NCI-H1694 (cell line): Measurements from ENCODE around the gene TPRKB.
"Not testable (repeated sequence)": the region's sequence is repeated elsewhere in the genome, so short reads cannot be mapped to it uniquely, and the experiment has no call there.

ENCODE experiments used
- DNase-seq: peaks from one replicate; lab custom pipeline; 2025; lab: John Stamatoyannopoulos, UW

The TPRKB gene

GRCh38 chr2:73739101-73739500 is 2.0 kb upstream of the TPRKB start:
- DNase-seq, result no peak

GRCh38 chr2:73736378-73736777 is 767 bp downstream of the TPRKB start:
- no peak for DNase-seq

- DNase-seq, result no peak
Observed at GRCh38 chr2:73730810-73731209, 6.3 kb downstream of the TPRKB start.

- DNase-seq, result no peak
Observed at GRCh38 chr2:73728711-73729110, 8.4 kb downstream of the TPRKB start.

DNA sequence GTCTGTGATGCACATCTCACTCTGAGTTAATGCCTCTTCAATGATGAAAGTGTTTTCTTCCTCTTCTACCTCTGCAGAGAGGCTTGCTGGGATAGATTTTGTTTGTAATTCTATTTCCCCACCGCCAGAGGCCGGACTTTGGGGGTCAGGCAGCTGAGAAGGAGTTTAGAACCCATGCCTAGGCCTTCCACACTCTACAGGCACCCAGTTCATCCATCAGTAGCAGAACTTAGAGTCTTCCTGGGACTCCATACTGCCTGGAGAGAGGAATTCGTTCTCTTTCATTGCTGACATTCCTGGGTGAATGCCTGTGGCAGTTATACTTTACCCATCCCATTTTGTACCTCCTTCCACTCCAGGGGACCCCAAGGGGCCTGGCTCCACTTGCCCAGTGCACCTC is 9.1 kb downstream of the TPRKB start:
- DNase-seq, result no peak

DNA sequence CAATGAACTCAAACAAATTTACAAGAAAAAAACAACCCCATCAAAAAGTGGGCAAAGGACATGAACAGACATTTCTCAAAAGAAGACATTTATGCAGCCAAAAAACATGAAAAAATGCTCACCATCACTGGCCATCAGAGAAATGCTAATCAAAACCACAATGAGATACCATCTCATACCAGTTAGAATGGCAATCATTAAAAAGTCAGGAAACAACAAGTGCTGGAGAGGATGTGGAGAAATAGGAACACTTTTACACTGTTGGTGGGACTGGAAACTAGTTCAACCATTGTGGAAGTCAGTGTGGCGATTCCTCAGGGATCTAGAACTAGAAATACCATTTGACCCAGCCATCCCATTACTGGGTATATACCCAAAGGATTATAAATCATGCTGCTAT is 10.5 kb downstream of the TPRKB start:
- not testable (repeated sequence) for DNase-seq

- DNase-seq, result no peak
Observed at GRCh38 chr2:73718851-73719621, 18.1 kb downstream of the TPRKB start.

- no peak for DNase-seq
Observed at GRCh38 chr2:73718421-73718820, 18.7 kb downstream of the TPRKB start.

GRCh38 chr2:73717695-73718094 is 19.4 kb downstream of the TPRKB start:
- DNase-seq, result not testable (repeated sequence)

GRCh38 chr2:73717251-73717606 is 19.9 kb downstream of the TPRKB start:
- DNase-seq, result no peak

DNA sequence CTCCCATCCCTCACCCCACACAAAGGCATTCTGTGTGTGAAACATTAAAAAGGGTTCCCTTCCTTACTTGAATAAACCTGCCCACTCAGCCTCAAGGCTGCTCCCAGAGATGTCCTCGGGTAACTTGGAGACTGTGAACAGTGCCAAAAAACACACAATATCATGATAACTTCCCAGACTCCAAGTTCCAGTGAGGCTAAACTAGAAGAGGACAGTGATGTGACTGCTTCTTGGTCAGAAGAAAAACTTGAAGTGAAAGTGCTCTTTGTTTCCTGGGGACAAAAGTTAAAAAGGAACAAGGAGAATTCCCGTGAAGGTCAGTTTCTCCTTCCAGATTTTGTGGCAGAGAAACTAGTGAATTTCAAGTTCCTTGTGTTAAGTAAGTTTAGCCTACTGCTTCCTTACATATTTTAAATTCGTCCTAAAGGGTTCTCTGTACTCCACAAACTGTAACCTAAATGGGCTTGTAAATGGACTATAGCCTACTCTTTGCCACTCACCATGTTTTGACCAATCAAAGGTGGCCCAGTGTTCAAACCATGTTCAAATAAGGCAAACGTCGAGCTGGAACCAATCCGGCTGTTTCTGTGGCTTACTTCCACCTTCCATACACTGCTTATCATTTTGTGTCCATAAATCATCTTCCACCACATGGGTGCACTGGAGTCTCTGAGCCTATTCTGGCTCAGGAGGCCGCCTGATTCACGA is 20.4 kb downstream of the TPRKB start:
- DNase-seq, result no peak

DNA sequence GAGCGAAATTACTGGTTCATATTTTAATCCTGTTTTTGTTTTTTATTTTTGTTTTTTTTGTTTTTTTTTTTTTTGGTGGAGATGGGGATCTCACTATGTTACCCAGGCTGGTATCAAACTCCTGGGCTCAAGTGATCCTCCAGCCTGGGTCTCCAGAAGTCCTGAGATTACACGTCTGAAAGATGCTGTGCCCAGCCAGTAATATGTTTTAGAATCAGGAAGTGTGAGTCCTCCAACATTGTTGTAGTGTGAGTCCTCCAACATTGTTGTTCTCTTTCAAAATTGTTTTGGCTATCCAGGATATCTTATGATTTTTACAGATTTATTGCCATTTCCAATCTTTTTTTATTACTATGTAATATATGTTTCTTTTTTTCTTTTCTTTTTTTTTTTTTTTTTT is 23.1 kb downstream of the TPRKB start:
- no peak for DNase-seq

DNA sequence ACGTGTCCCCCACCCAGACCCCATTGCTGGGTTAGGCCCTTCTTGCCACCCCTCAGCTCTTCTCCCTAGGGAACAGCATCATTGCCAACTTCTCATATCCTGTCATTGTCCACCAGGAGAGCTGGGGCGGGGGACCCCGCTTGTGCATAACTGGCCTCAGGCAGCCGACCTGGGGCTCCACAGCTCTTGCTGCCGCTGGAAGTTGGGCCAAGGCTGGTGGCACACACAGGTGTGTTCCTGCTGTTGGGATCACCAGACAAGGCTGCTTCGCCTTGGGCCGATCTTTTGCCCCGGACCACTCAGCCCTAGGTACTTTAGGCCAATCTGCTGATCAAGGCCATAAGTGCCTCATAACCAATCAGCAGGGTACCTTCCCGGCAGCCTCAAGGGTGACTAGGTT is 28.6 kb downstream of the TPRKB start:
- DNase-seq, result no peak

GRCh38 chr2:73707636-73708035 is 29.5 kb downstream of the TPRKB start:
- DNase-seq, result no peak

GRCh38 chr2:73707058-73707457 is 30.1 kb downstream of the TPRKB start:
- DNase-seq, result no peak

GRCh38 chr2:73705091-73705490 is 32.1 kb downstream of the TPRKB start:
- DNase-seq, result no peak

- DNase-seq, result no peak
Observed at GRCh38 chr2:73704285-73704684, 32.9 kb downstream of the TPRKB start.

DNA sequence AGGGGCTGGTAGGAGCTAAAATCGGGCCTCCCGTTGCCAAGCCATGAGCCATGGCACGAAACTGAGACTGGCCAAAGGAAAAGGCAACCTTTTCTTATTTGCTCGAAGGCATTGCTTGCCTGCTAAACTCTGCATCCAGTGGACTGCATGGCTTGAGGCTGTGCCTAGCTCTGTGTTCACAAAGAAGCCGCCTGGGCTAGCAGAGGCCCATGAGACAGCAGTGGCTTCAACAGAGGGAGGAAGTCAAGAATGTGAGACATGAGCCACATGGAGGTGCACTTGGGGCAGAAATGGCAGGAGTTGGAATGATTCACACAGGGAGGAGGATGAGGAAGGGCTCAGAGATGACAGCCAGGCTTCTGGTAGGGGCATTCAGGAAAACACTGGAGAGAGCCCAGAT is 33.5 kb downstream of the TPRKB start:
- no peak for DNase-seq

DNA sequence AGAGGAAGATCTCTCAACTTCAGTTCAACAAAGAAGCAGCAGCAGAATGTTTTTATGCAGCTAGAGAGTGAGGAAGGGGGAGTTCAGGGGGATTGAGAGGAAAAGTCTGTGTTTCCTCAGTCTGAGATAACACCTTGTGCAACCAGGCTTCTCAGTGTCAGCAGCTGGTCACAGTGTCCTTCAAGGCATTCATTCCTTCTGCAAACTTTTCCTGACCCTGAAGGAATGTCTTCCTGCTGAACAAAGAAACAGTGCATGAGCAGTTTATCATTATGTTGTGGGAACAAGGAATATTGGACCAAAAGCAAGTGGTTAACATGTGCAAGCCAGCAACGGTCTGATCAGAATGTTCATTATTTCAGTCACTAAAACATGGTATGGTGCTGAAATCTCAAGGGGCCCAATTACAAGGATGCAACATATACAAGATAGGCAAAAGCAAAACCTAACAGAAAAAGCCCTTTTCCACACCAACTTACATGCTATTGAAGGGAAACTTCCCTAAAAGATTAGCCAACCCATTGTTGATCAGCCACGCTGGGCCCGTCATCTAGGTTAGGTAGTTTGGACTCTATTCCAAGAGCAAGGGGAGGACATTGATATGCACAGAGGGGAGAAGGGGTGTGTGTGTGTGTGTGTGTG is 34.2 kb downstream of the TPRKB start:
- not testable (repeated sequence) for DNase-seq

DNA sequence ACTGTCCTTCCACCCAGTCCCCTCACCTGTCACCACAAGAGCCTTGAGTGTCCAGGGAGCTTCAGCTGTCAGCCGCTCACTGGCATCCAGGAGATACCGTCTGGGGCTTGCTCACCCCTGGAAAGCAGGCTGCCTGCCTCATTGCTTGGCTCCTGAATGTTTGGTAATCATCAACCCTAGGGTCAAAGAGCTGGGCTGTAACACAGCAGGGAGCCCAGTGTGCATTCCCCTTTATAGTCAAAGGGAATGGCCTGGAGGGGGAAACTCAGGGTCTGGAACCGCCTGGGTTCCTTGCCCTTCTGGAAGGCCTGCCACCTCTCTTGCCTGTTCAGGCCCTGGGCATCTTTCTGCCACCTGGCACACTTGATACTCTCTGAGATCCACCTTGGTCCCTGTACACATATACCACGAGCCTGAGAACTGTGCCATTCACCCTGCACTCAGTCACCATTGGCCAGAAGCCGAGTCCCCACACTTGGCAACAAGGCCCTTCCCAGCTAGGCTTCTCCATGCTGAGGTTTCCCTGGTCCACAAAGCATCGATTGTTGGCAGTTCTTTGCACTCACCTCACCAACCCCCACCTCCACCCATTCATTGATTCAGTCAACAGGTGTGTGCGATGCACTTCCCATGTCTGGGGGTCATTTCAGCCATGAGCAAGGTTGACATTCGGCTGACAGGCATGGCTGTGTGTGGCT is 35.0 kb downstream of the TPRKB start:
- DNase-seq, result no peak

- not testable (repeated sequence) for DNase-seq
Observed at GRCh38 chr2:73701448-73701765, 35.7 kb downstream of the TPRKB start.

- no peak for DNase-seq
Observed at GRCh38 chr2:73700661-73701447, 36.3 kb downstream of the TPRKB start.
